ENCODE measurements around the gene DNAJC5.

DNA sequence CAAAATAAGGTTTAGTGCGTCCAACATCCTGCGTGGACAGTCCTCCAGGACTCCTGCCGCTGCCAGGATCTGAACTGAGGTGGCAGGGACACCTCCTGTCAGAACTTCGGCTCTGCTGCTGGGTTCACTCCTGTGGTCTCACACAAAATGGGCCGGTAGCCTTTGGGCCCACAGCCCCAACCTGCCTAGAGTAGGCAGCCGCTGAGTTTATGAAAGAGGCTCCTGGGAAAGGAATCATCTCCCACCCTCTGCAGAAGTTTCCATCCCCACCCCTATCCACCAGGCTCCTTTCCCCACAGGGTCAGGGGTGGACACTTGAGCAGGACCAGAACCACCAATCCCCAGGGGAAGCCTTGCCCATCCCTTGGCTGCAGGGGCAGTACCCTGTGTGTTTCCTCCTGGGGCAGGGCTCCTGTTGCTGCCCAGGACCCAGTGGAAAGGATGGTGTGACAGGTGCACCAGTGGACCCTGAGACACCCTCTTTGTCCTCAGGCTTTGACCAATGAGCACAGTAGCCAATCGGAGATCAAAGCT is 35.7 kb upstream of the DNAJC5 start:
- TF ChIP-seq CTCF (conservative IDR thresholded peaks at IDR 0.05; ENCODE audit: low read length), result no peak; the same call in none of the 2 replicates
- no peak for TF ChIP-seq EZH2phosphoT487 (IDR thresholded peaks at IDR 0.05; ENCODE audit: borderline replicate concordance)
